ENCODE results near the gene C11orf21.

DNA sequence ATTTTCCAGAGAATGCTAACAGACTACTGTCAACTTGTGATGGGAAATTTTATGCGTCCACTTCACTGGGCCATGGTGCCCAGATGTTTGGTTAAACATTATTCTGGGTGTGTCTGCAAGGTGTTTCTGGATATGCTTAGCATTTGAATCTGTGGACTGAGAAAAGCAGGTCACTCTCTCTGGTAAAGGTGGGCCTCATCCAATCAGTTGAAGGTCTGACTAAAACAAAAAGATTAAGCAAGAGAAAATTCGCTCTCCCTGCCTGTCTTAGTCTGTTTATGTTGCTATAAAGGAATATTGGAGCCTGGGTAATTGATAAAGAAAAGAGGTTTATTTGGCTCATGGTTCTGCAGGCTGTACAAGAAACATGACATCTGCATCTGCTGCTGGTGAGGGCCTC is 43.3 kb upstream of the C11orf21 start:
- TF ChIP-seq TCF7 (IDR thresholded peaks at IDR 0.05; ENCODE audit: borderline replicate concordance) (no peak), MYC (IDR thresholded peaks at IDR 0.05; ENCODE audit: insufficient read depth, insufficient read length, insufficient replicate concordance, low read length, severe bottlenecking) (no peak), POLR2A (IDR thresholded peaks at IDR 0.05; ENCODE audit: low read depth, low read length) (no peak), E2F4 (IDR thresholded peaks at IDR 0.05; ENCODE audit: low read depth, low read length) (no peak), EGR1 (IDR thresholded peaks at IDR 0.05; ENCODE audit: borderline replicate concordance in 1 of 2, low read depth in 2 of 2, low read length in 2 of 2) (no peak), EP300 (IDR thresholded peaks at IDR 0.05; ENCODE audit: borderline replicate concordance in 1 of 2, control insufficient read depth in 1 of 2, low read depth in 2 of 2, low read length in 2 of 2) (no peak), CTCF (IDR thresholded peaks at IDR 0.05 in 2 of 3, conservative IDR thresholded peaks at IDR 0.05 in 1 of 3; ENCODE audit: control insufficient read depth in 2 of 3, extremely low read depth in 1 of 3, insufficient read depth in 1 of 3, low read depth in 3 of 3, low read length in 3 of 3) (no peak), TAF1 (IDR thresholded peaks at IDR 0.05; ENCODE audit: borderline replicate concordance, low read depth, low read length) (no peak), IKZF1 (conservative IDR thresholded peaks at IDR 0.05) (no peak), KAT2A (conservative IDR thresholded peaks at IDR 0.05; ENCODE audit: control insufficient read depth, low read depth, low read length) (no peak), RB1 (IDR thresholded peaks at IDR 0.05; ENCODE audit: borderline replicate concordance) (no peak), JUND (IDR thresholded peaks at IDR 0.05; ENCODE audit: low read depth, low read length) (no peak)
- TF ChIP-seq, protein P1, sequence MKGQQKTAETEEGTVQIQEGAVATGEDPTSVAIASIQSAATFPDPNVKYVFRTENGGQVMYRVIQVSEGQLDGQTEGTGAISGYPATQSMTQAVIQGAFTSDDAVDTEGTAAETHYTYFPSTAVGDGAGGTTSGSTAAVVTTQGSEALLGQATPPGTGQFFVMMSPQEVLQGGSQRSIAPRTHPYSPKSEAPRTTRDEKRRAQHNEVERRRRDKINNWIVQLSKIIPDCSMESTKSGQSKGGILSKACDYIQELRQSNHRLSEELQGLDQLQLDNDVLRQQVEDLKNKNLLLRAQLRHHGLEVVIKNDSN (IDR thresholded peaks at IDR 0.05; ENCODE audit: borderline replicate concordance, extremely low read length, insufficient read depth, low read depth, low read length): no peak
